ENCODE data around the gene PTEN.
"Not testable (repeated sequence)": the region's sequence is repeated elsewhere in the genome, so short reads cannot be mapped to it uniquely, and the experiment has no call there.

Gene PTEN

GRCh38 chr10:87869773-87870551 lies 6.5 kb downstream of the PTEN start:
- DNase-seq (ENCODE audit: low read depth), result no peak

DNA sequence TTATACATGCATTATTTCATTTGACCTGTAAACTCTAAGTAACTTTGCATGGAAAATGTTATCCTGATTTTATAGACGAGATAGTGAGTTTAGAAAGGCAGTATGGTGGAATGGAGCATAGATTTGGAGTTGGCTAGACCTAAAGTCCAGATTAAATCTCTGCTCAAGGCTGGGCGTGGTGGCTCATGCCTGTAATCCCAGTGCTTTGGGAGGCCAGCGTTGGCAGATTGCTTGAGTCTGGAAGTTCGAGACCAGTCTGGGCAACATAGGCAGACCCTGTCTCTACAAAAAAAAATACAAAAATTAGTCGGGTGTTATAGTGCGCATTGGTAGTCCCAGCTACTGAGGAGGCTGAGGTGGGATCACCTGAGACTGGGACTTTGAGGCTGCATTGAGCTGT lies 9.4 kb downstream of the PTEN start:
- no peak for DNase-seq (ENCODE audit: low read depth)

- no peak for DNase-seq (ENCODE audit: low read depth)
These were observed 10.2 kb downstream of the PTEN start for GRCh38 chr10:87873656-87874055.

DNA sequence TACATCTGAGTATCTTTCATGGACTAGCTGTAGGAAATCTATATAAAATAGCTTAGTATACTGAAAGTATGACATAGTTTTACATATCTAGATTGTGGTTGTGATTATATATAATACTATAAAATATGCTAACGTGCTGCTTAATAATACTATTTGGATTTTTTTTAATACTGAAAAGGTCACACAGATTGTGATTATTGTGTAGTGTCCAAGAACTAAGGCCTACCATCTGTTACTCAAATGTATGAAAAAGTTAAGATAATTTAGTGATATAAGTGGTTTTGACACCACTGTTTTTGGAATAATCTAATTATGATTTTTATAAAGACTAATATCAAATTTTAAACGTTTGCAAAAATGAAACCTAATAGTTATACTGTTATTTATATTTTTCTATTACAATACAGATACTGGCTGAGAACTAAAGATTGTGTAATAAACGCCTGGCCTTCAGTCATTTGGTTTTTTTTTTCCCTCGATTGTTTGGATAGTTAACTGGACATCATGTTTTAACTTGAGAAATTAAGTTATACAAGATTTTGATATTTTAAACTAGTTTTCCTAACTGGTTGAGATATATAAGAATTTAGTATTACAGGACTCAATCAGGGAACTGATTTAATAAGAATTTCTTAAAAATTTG lies 12.6 kb downstream of the PTEN start:
- DNase-seq (ENCODE audit: low read depth), result no peak

DNA sequence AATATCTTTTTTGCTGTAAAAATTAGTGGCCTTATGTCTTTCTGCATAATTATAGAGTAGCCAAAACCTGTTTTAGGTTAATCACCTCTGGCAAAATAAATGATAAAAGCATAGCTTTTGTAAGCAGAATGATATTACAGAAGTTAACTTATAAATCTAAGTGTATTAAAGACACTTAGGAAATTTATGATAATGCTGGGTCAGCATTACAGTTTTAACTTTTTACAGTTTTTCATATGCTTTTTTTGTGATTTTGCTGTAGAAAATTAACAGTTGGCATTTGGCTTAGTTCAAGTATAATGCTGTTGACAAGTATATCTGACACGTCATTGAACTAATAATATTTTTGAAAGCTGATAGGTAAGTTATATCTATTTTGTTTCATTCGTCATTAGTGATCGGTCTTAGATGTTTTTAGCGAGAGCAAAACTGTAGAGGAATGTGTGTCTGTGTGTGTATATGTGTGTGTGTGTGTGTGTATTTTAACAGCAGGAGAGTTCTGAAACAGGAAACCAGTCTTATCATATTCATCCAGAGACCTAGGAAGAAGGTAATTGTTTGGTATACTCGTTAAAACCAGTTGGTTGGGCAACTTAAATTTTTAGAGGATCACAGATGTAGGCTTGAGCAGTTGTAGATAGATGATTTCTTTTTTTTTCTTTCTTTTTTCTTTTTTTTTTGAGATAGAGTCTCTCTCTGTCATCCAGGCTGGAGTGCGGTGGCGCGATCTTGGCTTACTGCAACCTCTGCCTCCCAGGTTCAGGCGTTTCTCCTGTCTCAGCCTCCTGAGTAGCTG lies 15.4 kb downstream of the PTEN start:
- DNase-seq (ENCODE audit: low read depth), result no peak

DNA sequence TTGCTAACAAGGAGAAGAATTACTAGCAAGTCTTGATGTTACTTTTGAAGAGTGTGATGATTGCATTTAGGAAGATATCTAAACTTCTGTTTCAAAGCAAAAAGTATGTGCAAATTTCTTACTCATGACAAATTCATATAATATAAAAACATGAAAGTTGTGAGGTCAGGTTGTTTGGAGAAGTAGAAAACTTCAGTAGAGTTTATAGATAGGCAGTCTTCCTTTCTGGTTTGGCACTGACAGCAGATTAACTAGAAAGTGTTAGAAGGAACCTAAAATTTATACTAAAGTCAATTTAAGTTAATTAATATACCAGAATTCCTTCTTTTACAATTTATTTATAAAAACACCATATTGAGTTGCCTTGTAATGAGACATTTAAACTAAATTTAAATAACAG lies 16.9 kb downstream of the PTEN start:
- DNase-seq (ENCODE audit: low read depth), result no peak

DNA sequence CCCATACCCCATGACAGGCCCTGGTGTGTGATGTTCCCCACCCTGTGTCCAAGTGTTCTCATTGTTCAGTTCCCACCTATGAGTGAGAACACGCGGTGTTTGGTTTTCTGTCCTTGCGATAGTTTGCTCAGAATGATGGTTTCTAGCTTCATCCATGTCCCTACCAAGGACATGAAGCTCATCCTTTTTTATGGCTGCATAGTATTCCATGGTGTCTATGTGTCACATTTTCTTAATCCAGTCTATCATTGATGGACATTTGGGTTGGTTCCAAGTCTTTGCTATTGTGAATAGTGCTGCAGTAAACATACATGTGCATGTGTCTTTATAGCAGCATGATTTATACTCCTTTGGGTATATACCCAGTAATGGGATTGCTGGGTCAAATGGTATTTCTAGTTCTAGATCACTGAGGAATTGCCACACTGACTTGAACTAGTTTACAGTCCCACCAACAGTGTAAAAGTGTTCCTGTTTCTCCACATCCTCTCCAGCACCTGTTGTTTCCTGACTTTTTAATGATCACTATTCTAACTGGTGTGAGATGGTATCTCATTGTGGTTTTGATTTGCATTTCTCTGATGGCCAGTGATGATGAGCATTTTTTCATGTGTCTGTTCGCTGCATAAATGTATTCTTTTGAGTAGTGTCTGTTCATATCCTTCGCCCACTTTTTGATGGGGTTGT lies 18.1 kb downstream of the PTEN start:
- DNase-seq (ENCODE audit: low read depth), result not testable (repeated sequence)

GRCh38 chr10:87882555-87883294 lies 19.3 kb downstream of the PTEN start:
- no peak for DNase-seq (ENCODE audit: low read depth)

DNA sequence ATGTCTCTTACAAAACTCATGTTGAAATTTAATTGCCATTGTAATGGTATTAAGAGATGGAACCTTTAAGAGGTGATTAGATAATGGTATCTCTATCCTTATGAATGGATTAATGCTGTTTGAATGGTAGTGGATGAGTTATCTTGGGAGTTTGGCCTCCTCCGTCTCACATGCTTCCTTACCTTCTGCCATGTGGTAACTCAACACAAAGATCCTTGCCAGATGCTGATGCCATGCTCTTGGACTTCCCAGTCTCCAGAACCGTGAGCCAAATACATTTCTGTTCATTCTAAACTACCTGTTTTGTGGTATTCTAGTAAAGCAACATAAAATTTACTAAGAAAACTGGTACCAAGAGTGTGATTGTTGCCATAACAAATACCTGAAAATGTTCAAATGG lies 23.2 kb downstream of the PTEN start:
- DNase-seq (ENCODE audit: low read depth), result no peak

DNA sequence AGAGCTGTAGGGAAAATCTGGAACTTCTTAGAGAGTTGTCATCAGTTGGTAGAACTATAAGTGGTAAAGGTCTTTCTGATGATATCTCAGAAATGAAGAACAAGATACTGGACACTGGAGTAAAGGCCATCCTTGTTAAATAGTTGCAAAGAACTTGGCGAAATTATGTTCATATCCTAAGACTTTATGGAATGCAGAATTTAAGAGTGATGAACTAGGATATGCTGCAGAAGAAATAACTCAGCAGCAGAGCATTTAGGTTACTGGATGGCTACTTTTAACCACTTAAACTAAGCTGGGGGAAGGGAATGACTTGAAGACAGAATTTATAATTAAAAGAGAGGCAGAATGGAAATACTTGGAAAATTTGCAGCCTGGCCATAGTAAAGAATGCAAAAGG lies 23.7 kb downstream of the PTEN start:
- peak; percentile 26 for DNase-seq (ENCODE audit: low read depth)

DNA sequence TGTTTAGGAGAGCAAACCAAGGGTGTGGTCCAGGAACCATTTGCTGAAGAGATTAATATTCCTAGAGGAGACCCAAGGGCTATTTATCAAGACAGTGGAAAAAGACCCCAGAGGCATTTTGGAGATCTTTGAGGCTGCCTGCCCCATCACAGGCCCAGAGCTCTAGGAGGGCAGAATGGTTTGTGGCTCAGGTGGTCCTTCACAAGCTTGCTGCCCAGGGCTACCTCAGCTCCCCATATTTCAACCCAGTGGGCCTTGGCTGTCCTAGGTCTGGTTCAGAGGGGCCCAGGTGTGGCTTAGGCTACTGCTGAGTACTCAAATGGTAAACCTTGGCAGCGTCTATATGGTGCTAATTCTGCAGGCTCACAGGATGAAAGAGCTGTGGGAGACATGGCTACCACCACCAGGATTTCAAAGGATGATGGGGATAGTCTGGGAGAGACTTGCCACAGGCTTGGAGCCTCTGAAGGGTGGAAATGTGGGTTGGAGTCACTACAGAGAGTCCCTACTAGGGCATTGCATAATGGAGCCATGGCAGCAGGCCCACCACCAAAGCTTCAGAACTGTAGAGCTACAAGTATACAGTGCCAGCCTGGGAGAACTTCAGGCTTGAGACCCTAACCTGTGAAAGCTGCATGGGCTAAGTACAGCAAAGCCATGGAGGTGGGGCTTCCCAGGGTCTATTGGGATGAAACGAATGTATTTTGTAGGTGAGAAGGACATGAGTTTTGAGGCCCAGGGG lies 24.3 kb downstream of the PTEN start:
- DNase-seq (ENCODE audit: low read depth), result no peak

DNA sequence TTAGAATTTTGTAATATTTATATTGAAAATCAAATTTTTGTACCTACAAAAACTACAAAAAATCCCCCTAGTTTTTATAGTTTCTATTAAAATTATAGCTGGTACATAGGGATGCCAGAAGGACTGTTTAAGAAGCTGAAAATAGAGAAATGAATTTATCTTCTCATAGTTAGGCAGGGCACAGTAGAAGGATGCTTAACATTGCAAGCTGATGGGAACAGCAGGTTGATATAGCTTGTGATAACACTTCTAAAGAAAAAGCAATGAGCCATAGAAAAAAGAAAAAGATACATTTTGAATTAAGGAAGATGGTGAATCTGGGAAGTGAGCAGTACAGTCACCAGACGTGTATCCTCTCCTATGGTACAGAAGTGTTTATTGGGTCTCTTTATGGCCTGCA lies 32.0 kb downstream of the PTEN start:
- no peak for DNase-seq (ENCODE audit: low read depth)

- DNase-seq (ENCODE audit: low read depth), result no peak
These were observed 32.8 kb downstream of the PTEN start for GRCh38 chr10:87896216-87896615.

- not testable (repeated sequence) for DNase-seq (ENCODE audit: low read depth)
These were observed 34.5 kb downstream of the PTEN start for GRCh38 chr10:87897957-87898356.

DNA sequence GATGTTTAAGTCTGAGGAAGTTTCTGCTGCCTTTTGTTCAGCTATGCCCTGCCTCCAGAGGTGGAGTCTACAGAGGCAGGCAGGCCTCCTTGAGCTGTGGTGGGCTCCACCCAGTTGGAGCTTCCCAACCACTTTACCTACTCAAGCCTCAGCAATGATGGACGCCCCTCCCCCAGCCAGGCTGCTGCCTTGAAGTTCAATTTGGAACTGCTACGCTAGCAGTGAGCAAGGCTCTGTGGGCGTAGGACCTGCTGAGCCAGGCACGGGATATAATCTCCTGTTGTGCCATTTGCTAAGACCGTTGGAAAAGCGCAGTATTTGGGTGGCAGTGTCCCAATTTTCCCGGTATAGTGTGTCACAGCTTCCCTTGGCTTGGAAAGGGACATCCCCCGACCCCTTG lies 40.0 kb downstream of the PTEN start:
- not testable (repeated sequence) for DNase-seq (ENCODE audit: low read depth)

GRCh38 chr10:87913156-87913921 lies 49.9 kb downstream of the PTEN start:
- DNase-seq (ENCODE audit: low read depth), result no peak

DNA sequence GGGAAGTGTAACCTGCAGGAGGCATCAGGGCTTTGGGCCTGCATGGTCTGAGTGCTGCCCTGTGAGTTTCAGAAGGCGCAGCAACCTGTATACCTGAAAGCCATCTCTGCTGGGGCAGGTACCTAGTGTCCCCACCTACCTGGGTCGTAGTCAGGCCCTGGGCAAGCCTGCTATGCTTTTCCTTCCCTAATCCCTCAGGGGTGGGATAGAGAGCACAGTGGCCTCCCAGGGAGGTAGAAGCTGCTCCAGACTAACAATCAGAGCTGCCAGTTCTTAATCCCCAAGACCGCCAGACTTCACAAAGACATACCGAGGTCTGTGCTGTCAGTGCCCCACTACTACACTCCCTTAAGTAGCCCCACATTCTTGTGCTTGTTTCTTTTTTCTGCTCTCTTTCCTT lies 52.0 kb downstream of the PTEN start:
- DNase-seq (ENCODE audit: low read depth), result peak; percentile 70

- DNase-seq (ENCODE audit: low read depth), result peak; percentile 46
These were observed 52.6 kb downstream of the PTEN start for GRCh38 chr10:87915989-87916388.

DNA sequence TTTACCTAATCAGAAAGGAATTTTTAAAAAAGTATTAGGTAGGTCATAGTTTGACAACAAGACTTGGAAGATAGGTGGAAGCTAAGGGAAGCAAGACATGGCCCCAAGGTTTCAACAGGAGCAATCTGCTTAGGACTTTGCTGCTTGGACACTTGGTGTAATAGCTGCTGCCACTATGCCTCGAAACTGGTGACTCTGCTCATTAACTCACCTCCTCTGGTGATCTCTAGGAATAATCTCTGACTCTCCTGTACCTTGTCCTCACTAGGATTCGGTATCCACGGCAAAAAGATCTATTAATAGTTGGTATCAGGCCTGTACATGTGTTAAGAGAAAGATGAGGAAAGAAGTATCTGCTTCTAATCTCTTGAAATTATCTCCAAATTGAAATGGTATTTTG lies 53.1 kb downstream of the PTEN start:
- no peak for DNase-seq (ENCODE audit: low read depth)

DNA sequence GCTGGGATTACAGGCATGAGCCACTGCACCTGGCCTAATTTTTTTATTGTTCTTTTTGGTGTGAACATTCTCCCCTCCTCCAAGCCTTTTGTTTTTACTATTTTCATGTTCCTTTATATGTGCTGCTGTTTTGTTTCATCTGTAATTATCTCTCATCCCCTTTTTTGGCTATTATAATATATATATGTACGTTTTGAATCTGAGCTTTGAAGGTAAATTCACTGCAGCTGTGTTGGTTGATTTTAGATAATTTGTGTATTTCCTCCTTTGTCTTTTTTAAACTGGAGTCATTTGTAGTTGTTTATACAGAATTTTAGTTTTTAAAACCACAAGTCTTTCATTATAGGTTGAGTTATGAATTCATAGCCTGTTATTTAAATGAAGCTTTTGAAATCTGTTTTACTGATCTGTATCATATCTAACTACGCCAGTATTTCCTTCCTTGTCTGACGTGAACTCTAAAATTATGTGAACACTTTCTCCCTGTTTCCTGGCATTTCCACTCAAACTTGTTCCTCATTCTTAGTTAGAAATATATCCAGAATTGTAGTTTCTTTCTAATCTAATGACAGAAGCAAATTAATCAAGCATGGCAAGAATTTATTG lies 54.9 kb downstream of the PTEN start:
- no peak for DNase-seq (ENCODE audit: low read depth)

All from iris pigment epithelial cell (primary cell).